K562 (cell line): ENCODE measurements around the gene FILIP1. TPM values are rescaled to one million over a fixed set of nuclear protein-coding genes. Genes with fewer than 3 reads are reported as not detected.

ENCODE experiments used
- ATAC-seq: fragments of 200-7000 bp; cut with Tn5 transposase; 3 replicates; pipeline ENCODE4 v1.9.1; 2020; ENCODE audit warnings: moderate library complexity
- BruUV-seq: library from RNA; stranded (reverse); fragments of 400-500 nt; replicated peaks from 2 replicates; lab custom pipeline; 2021; lab: Mats Ljungman, UMichigan
- CTCF ChIA-PET: fragments of 300-600 bp; formaldehyde crosslinking; extraction: SDS; loops from one replicate; lab custom pipeline; 2021; ENCODE audit warnings: low intra/inter-chr PET ratio; lab: Yijun Ruan, JAX
- POLR2A ChIA-PET: fragments of 300-600, 350-650 bp; sonication (Branson Sonifier 250); formaldehyde crosslinking; extraction: SDS; loops from one replicate; lab custom pipeline; 2021; ENCODE audit warnings: antibody characterized with exemption, inconsistent platforms; lab: Yijun Ruan, JAX
- DNase-seq, 4 experiments: peaks; one replicate each; pipeline versions ENCODE4 v3.0.0 to v3.0.0-alpha.2; 2011 to 2018; ENCODE audit warnings: low spot score in 3 of 4, mixed read lengths in 3 of 4; ENCODE audit errors: extremely low read depth in 1 of 4
- FAIRE-seq: peaks from 2 replicates; lab custom pipeline; 2011; peaks lifted over from hg19 to GRCh38; lab: Jason Lieb, UNC
- H2AFZ ChIP-seq: 2 replicates; pipeline ENCODE4 v1.6.0; 2011; ENCODE audit warnings: low read depth, low read length, control low read depth, inconsistent platforms
- H3K27ac ChIP-seq: fragments of 200-600 bp; 3 replicates; pipeline ENCODE4 v1.8.0; 2011; ENCODE audit warnings: low read depth, mild to moderate bottlenecking, control low read depth, inconsistent platforms, low read length, moderate library complexity, mixed read lengths; ENCODE audit errors: extremely low read depth
- H3K27me3 ChIP-seq, 2 experiments: fragments of 300-600 bp in 1 of 2; 2 replicates in 1 of 2; 3 replicates in 1 of 2; pipeline versions ENCODE4 v1.6.0 to v1.8.0; 2011; ENCODE audit warnings: inconsistent platforms in 2 of 2, low read length in 2 of 2, mild to moderate bottlenecking in 1 of 2, mixed read lengths in 1 of 2, moderate library complexity in 1 of 2; ENCODE audit not compliant: control insufficient read depth in 2 of 2, insufficient read depth in 2 of 2
- H3K36me3 ChIP-seq: fragments of 300-600 bp; 3 replicates; pipeline ENCODE4 v1.8.0; 2011; ENCODE audit warnings: mild to moderate bottlenecking, low read length, inconsistent platforms; ENCODE audit not compliant: control insufficient read depth, insufficient read depth
- H3K4me1 ChIP-seq, 2 experiments: fragments of 200-600 bp in 1 of 2; replicated peaks in 1 of 2; 2 replicates in 1 of 2; 3 replicates in 1 of 2; pipeline versions ENCODE4 v1.5.1 to v1.8.0; 2011; ENCODE audit warnings: inconsistent platforms in 2 of 2, low read length in 2 of 2, mild to moderate bottlenecking in 1 of 2, mixed read lengths in 1 of 2, moderate library complexity in 1 of 2; ENCODE audit not compliant: control insufficient read depth in 2 of 2, insufficient read depth in 2 of 2
- H3K4me2 ChIP-seq: 2 replicates; pipeline ENCODE4 v1.6.1; 2011; ENCODE audit warnings: low read length, control low read depth, inconsistent platforms, mixed read lengths; ENCODE audit not compliant: insufficient read depth
- H3K4me3 ChIP-seq: fragments of 200-600 bp; sonication (generic), shearing (Covaris generic); 2 replicates; pipeline ENCODE4 v1.5.1; 2016; ENCODE audit warnings: control low read depth, inconsistent platforms
- H3K79me2 ChIP-seq: fragments of 200-600 bp; 3 replicates; pipeline ENCODE4 v1.8.0; 2011; ENCODE audit warnings: low read length, inconsistent platforms; ENCODE audit not compliant: control insufficient read depth, insufficient read depth
- H3K9ac ChIP-seq, 2 experiments: 2 replicates each; pipeline versions ENCODE4 v1.6.0 to v1.6.1; 2011; ENCODE audit warnings: low read depth in 2 of 2, low read length in 2 of 2, control low read depth in 1 of 2, inconsistent platforms in 1 of 2, mild to moderate bottlenecking in 1 of 2, mixed read lengths in 1 of 2; ENCODE audit not compliant: insufficient read depth in 1 of 2
- H3K9me1 ChIP-seq: one replicate; pipeline ENCODE4 v1.6.0; 2011; ENCODE audit warnings: inconsistent platforms, mild to moderate bottlenecking, low read length, moderate library complexity; ENCODE audit not compliant: control insufficient read depth, insufficient read depth
- H3K9me3 ChIP-seq: replicated peaks from 2 replicates; pipeline ENCODE4 v1.5.1; 2011; ENCODE audit warnings: low read depth, low read length, inconsistent platforms; ENCODE audit not compliant: control insufficient read depth, insufficient read depth
- H4K20me1 ChIP-seq: replicated peaks from 2 replicates; pipeline ENCODE4 v1.6.1; 2011; ENCODE audit warnings: low read length, inconsistent platforms, mixed read lengths; ENCODE audit not compliant: control insufficient read depth, insufficient read depth
- CAMTA2 ChIP-seq: fragments of 250-450 bp; sonication (Bioruptor Pico); conservative IDR thresholded peaks from 2 replicates; pipeline ENCODE4 v1.5.1; 2022
- FUS ChIP-seq: fragments of 200-400 bp; formaldehyde crosslinking; optimal IDR thresholded peaks from 2 replicates; pipeline ENCODE3; 2017; ENCODE audit warnings: low read depth, low read length
- HLTF ChIP-seq: fragments of 450-650 bp; IDR thresholded peaks from 2 replicates; pipeline ENCODE4 v1.6.1; 2016
- KAT2B ChIP-seq: IDR thresholded peaks from one replicate; pipeline ENCODE4 v1.6.1; 2012; ENCODE audit warnings: low read depth, mild to moderate bottlenecking, control low read depth, inconsistent platforms, low read length, moderate library complexity
- KLF16 ChIP-seq: IDR thresholded peaks from 2 replicates; pipeline ENCODE4 v1.6.1; 2016; ENCODE audit warnings: antibody characterized with exemption
- MECOM ChIP-seq: fragments of 250-450 bp; sonication (Bioruptor Pico); IDR thresholded peaks from 2 replicates; pipeline ENCODE4 v1.8.0; 2022; ENCODE audit warnings: inconsistent platforms
- MXI1 ChIP-seq: IDR thresholded peaks from 2 replicates; pipeline ENCODE4 v1.6.1; 2011; ENCODE audit warnings: low read depth, mild to moderate bottlenecking, improper control_type of control experiment, low read length
- RHOXF2B ChIP-seq: fragments of 250-450 bp; sonication (Bioruptor Pico); conservative IDR thresholded peaks from 2 replicates; pipeline ENCODE4 v1.5.1; 2021
- SMARCC2 ChIP-seq: fragments of 450-650 bp; IDR thresholded peaks from 2 replicates; pipeline ENCODE4 v1.6.1; 2017; ENCODE audit warnings: antibody characterized with exemption, moderate library complexity, mild to moderate bottlenecking, low read depth
- THRAP3 ChIP-seq: fragments of 450-650 bp; IDR thresholded peaks from 2 replicates; pipeline ENCODE4 v1.6.1; 2016; ENCODE audit warnings: mild to moderate bottlenecking, inconsistent platforms, borderline replicate concordance
- WHSC1 ChIP-seq: IDR thresholded peaks from one replicate; pipeline ENCODE4 v1.6.1; 2012; ENCODE audit warnings: low read length, control low read depth, inconsistent platforms
- YY1 ChIP-seq, 3 experiments: IDR thresholded peaks; 2 replicates each; pipeline ENCODE4 v1.6.1; 2011; ENCODE audit warnings: low read length in 2 of 3, mild to moderate bottlenecking in 2 of 3, moderate library complexity in 2 of 3, borderline replicate concordance in 1 of 3, control low read depth in 1 of 3, low read depth in 1 of 3; ENCODE audit not compliant: insufficient read depth in 3 of 3, insufficient replicate concordance in 2 of 3, control insufficient read depth in 1 of 3, insufficient read length in 1 of 3; ENCODE audit errors: extremely low read depth in 1 of 3
- ZNF384 ChIP-seq: IDR thresholded peaks from 2 replicates; pipeline ENCODE4 v1.6.1; 2012; ENCODE audit warnings: low read depth, low read length, improper control_type of control experiment
- ZNF561 ChIP-seq: fragments of 450-650 bp; formaldehyde crosslinking; conservative IDR thresholded peaks from 2 replicates; pipeline ENCODE4 v1.4.0; 2020; ENCODE audit warnings: mild to moderate bottlenecking, moderate library complexity
- ZNF76 ChIP-seq: fragments of 250-450 bp; sonication (Bioruptor Pico); IDR thresholded peaks from 2 replicates; pipeline ENCODE4 v1.4.0; 2020; ENCODE audit warnings: mild to moderate bottlenecking, moderate library complexity, borderline replicate concordance
- WGBS: fragments of 100-300 bp; shearing (Covaris generic); methylation state at CpG from one replicate; pipeline ENCODE4 v1.1.6; 2016; ENCODE audit warnings: low coverage, mixed read lengths; ENCODE audit not compliant: insufficient coverage; ENCODE audit errors: missing lambda C conversion rate; 5-methylcytosine and 5-hydroxymethylcytosine counted together
- in situ Hi-C: fragments of 300-500 bp; cut with MboI; formaldehyde crosslinking; loops from 4 replicates; pipeline ENCODE4 v1.15.0; 2018; ENCODE audit warnings: inconsistent platforms, mixed read lengths
- intact Hi-C: fragments of 100-400 bp; cut with micrococcal nuclease; formaldehyde crosslinking; loops from 2 replicates; pipeline ENCODE4 v1.14.2; 2022
- polyA plus RNA-seq, 8 experiments: library from polyadenylated mRNA; depleted of rRNA in 4 of 8; stranded (reverse) in 5 of 8; unstranded in 3 of 8; fragments of >200 nt; fragmentation: Nextera tagmentation in 2 of 8; fragmentation: Illumina TruSeq in 1 of 8; extraction: Ambion mirVana in 2 of 8; extraction: Trizol in 1 of 8; gene quantifications; 2 replicates each; pipeline versions ENCODE4 v1.2.1 to v1.2.3, GENCODE V29; 2011 to 2014; ENCODE audit warnings: inconsistent platforms in 1 of 8, missing spikeins in 1 of 8
- total RNA-seq, 7 experiments: library from RNA; depleted of rRNA in 6 of 7; stranded (reverse); fragments of >200 nt in 6 of 7; fragmentation: Illumina TruSeq in 2 of 7; extraction: Trizol in 2 of 7; gene quantifications; 2 replicates each; pipeline versions ENCODE4 v1.2.1 to v1.2.3, GENCODE V29; 2011 to 2021; ENCODE audit warnings: low replicate concordance in 1 of 7
- TF ChIP-seq, protein P1 (sequence below): fragments of 250-450 bp; sonication (Bioruptor Pico); IDR thresholded peaks from 2 replicates; pipeline ENCODE4 v1.8.0; 2022; ENCODE audit warnings: inconsistent platforms, mild to moderate bottlenecking, moderate library complexity, borderline replicate concordance
- TF ChIP-seq, protein P2 (sequence below): IDR thresholded peaks from 2 replicates; pipeline ENCODE4 v1.6.1; 2012; ENCODE audit warnings: low read depth, low read length, improper control_type of control experiment, borderline replicate concordance

FILIP1 gene
- total and polyA plus RNA-seq, 9 of the 15 experiments (the other 6 are each of a cell fraction or from before 2014, with no cell fraction given) = 0.03 to 0.25 (median 0.10) TPM; not detected in 1

DNA sequence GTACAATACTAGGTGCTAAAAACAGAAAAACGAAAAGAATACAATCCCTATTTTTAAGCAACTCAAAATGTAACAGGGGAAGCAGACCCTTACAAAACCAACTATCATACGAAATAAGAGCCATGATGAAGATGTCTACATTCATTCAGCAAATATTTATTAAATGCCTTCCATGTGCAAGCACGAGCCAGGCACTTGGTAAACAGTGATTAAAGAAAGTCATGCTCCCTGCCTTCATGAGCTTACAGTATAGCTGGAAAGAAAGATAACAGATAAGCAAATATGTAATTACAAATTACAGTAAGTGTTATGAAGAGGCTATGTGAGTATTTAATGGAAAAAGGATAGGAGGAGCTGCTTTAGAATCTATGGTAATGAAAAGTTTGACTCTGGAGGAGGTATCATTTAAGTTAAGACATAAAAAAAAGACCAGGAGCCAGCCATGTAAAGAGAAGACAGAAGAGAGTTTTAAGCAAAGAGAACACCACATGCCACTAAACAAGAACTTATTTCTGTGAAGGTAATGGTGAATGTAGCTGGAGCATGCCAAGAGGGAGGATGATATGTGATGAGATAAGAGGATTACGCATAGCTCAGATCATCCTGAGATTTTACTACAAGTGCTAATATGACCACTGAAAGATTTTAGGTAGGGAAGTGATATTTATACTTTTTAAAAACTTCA is 230.7 kb downstream of the FILIP1 start:
- Histone ChIP-seq H2AFZ (no peak overlapping the region), H3K4me3 (no peak overlapping the region), H3K4me2 (no peak overlapping the region), H3K27ac (no peak overlapping the region), H3K9me3 (no peaks in the 10 kb centered on the region), H3K4me1 (no peaks in the 10 kb centered on the region), H4K20me1 (no peaks in the 10 kb centered on the region), H3K27me3 (no peaks in the 10 kb centered on the region), H3K36me3 (peaks cover 56% of the 10 kb centered on the region), H3K9ac (no peak overlapping the region), H3K9me1 (no peaks in the 10 kb centered on the region), H3K79me2 (peaks cover 26% of the 10 kb centered on the region)
- WGBS = 64% methylated on average over 4 of the region's 4 CpGs
- FAIRE-seq (no peak), DNase-seq (no peak), ATAC-seq (no peak)
- BruUV-seq = no TSS peak
- ChIA-PET CTCF (no interaction called here), POLR2A (no interaction called here)
- in situ Hi-C loops = loop anchor here (10.0 kb wide), 1 partner anchor 262 kb away; no protein-coding TSS in a partner anchor
- intact Hi-C loops = no loop called here
- no peak for TF ChIP-seq ZNF561 (CRISPR knock-in tag)
- TF ChIP-seq SMARCC2 = no peak
- TF ChIP-seq HLTF = no peak
- no peak for TF ChIP-seq ZNF384
- no peak for TF ChIP-seq MECOM (CRISPR knock-in tag)
- TF ChIP-seq KLF16 = no peak
- TF ChIP-seq, protein P1, sequence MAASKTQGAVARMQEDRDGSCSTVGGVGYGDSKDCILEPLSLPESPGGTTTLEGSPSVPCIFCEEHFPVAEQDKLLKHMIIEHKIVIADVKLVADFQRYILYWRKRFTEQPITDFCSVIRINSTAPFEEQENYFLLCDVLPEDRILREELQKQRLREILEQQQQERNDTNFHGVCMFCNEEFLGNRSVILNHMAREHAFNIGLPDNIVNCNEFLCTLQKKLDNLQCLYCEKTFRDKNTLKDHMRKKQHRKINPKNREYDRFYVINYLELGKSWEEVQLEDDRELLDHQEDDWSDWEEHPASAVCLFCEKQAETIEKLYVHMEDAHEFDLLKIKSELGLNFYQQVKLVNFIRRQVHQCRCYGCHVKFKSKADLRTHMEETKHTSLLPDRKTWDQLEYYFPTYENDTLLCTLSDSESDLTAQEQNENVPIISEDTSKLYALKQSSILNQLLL (CRISPR knock-in tag) = no peak
- no peak for TF ChIP-seq WHSC1
- TF ChIP-seq KAT2B = no peak
- TF ChIP-seq, protein P2, sequence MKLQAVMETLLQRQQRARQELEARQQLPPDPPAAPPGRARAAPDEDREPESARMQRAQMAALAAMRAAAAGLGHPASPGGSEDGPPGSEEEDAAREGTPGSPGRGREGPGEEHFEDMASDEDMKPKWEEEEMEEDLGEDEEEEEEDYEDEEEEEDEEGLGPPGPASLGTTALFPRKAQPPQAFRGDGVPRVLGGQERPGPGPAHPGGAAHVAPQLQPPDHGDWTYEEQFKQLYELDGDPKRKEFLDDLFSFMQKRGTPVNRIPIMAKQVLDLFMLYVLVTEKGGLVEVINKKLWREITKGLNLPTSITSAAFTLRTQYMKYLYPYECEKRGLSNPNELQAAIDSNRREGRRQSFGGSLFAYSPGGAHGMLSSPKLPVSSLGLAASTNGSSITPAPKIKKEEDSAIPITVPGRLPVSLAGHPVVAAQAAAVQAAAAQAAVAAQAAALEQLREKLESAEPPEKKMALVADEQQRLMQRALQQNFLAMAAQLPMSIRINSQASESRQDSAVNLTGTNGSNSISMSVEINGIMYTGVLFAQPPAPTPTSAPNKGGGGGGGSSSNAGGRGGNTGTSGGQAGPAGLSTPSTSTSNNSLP = no peak
- TF ChIP-seq ZNF76 (CRISPR knock-in tag) = no peak
- no peak for TF ChIP-seq RHOXF2B
- TF ChIP-seq FUS = no peak
- TF ChIP-seq THRAP3 = no peak
- TF ChIP-seq YY1 (IDR thresholded peaks at IDR 0.05; ENCODE audit: borderline replicate concordance in 1 of 3, control insufficient read depth in 1 of 3, extremely low read depth in 1 of 3, insufficient read depth in 3 of 3, insufficient read length in 1 of 3, insufficient replicate concordance in 2 of 3, low read depth in 1 of 3, low read length in 2 of 3) = no peak
- no peak for TF ChIP-seq MXI1
- no peak for TF ChIP-seq CAMTA2
